B cell (primary cell): ENCODE data around the gene CDH12. TPM values are rescaled to one million over a fixed set of nuclear protein-coding genes. Genes with fewer than 3 reads are reported as not detected.

ENCODE experiments used
- ATAC-seq: fragments of 200-7000 bp; cut with Tn5 transposase; one replicate; pipeline ENCODE4 v1.10.0; 2021; ENCODE audit warnings: low read depth, mild to moderate bottlenecking, moderate number of reproducible peaks, moderate library complexity
- CTCF ChIA-PET: fragments of 350-600 bp; sonication (Branson Sonifier 250); formaldehyde crosslinking; loops from one replicate; lab custom pipeline; 2021; ENCODE audit warnings: antibody characterized with exemption, inconsistent platforms; lab: Charles Lee
- POLR2A ChIA-PET: fragments of 350-600 bp; sonication (Branson Sonifier 250); formaldehyde crosslinking; loops from one replicate; lab custom pipeline; 2021; ENCODE audit warnings: antibody characterized with exemption; lab: Charles Lee
- DNase-seq: peaks from one replicate; pipeline ENCODE4 v3.0.0; 2013
- H2AFZ ChIP-seq: 2 replicates; pipeline ENCODE4 v1.6.1; 2012; ENCODE audit warnings: mild to moderate bottlenecking, low read depth, low read length; ENCODE audit not compliant: insufficient read depth, poor library complexity, severe bottlenecking
- H3K27ac ChIP-seq, 2 donors: 1 replicate in 1 of 2; 2 replicates in 1 of 2; pipeline ENCODE4 v1.5.1; 2012 to 2013; ENCODE audit warnings: low read length in 2 of 2, mild to moderate bottlenecking in 2 of 2, moderate library complexity in 1 of 2
- H3K27me3 ChIP-seq, 4 experiments: fragments of 200-600 bp in 1 of 4; sonication (generic) in 1 of 4; replicated peaks in 1 of 4; 1 replicate in 2 of 4; 2 replicates in 2 of 4; pipeline versions ENCODE4 v1.6.1 to v1.7.0; 2013 to 2016; ENCODE audit warnings: low read length in 3 of 4, mild to moderate bottlenecking in 2 of 4, mixed read lengths in 1 of 4, moderate library complexity in 1 of 4; ENCODE audit not compliant: insufficient read depth in 4 of 4, control insufficient read depth in 3 of 4; ENCODE audit errors: control extremely low read depth in 1 of 4
- H3K36me3 ChIP-seq, 2 experiments: replicated peaks in 1 of 2; 1 replicate in 1 of 2; 2 replicates in 1 of 2; pipeline versions ENCODE4 v1.6.1 to v1.7.1; 2013; ENCODE audit warnings: low read length in 1 of 2; ENCODE audit not compliant: insufficient read depth in 2 of 2, control insufficient read depth in 1 of 2; ENCODE audit errors: control extremely low read depth in 1 of 2, extremely low read depth in 1 of 2
- H3K4me1 ChIP-seq, 2 donors: fragments of 200-600 bp in 1 of 2; sonication (generic) in 1 of 2; 1 replicate in 1 of 2; 2 replicates in 1 of 2; pipeline versions ENCODE4 v1.5.1 to v1.6.1; 2013 to 2017; ENCODE audit warnings: low read length in 2 of 2; ENCODE audit not compliant: control insufficient read depth in 2 of 2, insufficient read depth in 2 of 2
- H3K4me2 ChIP-seq: replicated peaks from 2 replicates; pipeline ENCODE3; 2012; ENCODE audit warnings: mild to moderate bottlenecking, low read depth, low read length; ENCODE audit not compliant: poor library complexity, severe bottlenecking
- H3K4me3 ChIP-seq, 5 experiments: fragments of 200-600 bp in 1 of 5; sonication (generic) in 1 of 5; 1 replicate in 3 of 5; 2 replicates in 2 of 5; pipeline versions ENCODE4 v1.5.1 to v1.7.0; 2011 to 2016; ENCODE audit warnings: low read length in 4 of 5, mild to moderate bottlenecking in 4 of 5, low read depth in 2 of 5, control low read depth in 1 of 5, moderate library complexity in 1 of 5; ENCODE audit not compliant: insufficient read depth in 1 of 5; ENCODE audit errors: control extremely low read depth in 1 of 5, extremely low read depth in 1 of 5
- H3K79me2 ChIP-seq: fragments of 200-600 bp; sonication (generic); one replicate; pipeline ENCODE4 v1.6.0; 2016; ENCODE audit warnings: low read length; ENCODE audit not compliant: control insufficient read depth, insufficient read depth
- H3K9ac ChIP-seq: fragments of 200-600 bp; sonication (generic); 2 replicates; pipeline ENCODE4 v1.6.1; 2017; ENCODE audit warnings: mild to moderate bottlenecking, low read length, moderate library complexity
- H3K9me3 ChIP-seq, 3 donors: one replicate each; pipeline versions ENCODE4 v1.6.1 to v1.7.1; 2013; ENCODE audit warnings: low read length in 2 of 3; ENCODE audit not compliant: control insufficient read depth in 2 of 3, insufficient read depth in 1 of 3; ENCODE audit errors: control extremely low read depth in 1 of 3
- H4K20me1 ChIP-seq: 2 replicates; pipeline ENCODE4 v1.6.0; 2012; ENCODE audit warnings: mild to moderate bottlenecking, low read length; ENCODE audit not compliant: insufficient read depth, control insufficient read depth, poor library complexity, severe bottlenecking
- H3K27ac Mint-ChIP-seq: one replicate; pipeline ENCODE4 v1.8.0; 2021; ENCODE audit warnings: mixed read lengths
- H3K27me3 Mint-ChIP-seq: one replicate; pipeline ENCODE4 v1.8.0; 2021; ENCODE audit warnings: mixed read lengths
- H3K4me1 Mint-ChIP-seq: one replicate; pipeline ENCODE4 v1.8.0; 2021; ENCODE audit warnings: mixed read lengths
- H3K4me3 Mint-ChIP-seq: one replicate; pipeline ENCODE4 v1.8.0; 2021; ENCODE audit warnings: mixed read lengths
- H3K9me3 Mint-ChIP-seq: one replicate; pipeline ENCODE4 v1.8.0; 2022; ENCODE audit warnings: mixed read lengths; ENCODE audit not compliant: insufficient read depth
- EZH2 ChIP-seq: IDR thresholded peaks from 2 replicates; pipeline ENCODE4 v1.6.1; 2012; ENCODE audit warnings: borderline replicate concordance, low read depth, mild to moderate bottlenecking, moderate library complexity, low read length; ENCODE audit not compliant: insufficient read depth, poor library complexity, severe bottlenecking
- WGBS: methylation state at CpG from one replicate; pipeline ENCODE4 v1.1.5; 2013; ENCODE audit warnings: missing lambda C conversion rate; ENCODE audit not compliant: insufficient coverage; 5-methylcytosine and 5-hydroxymethylcytosine counted together
- intact Hi-C: fragments of 100-400 bp; cut with micrococcal nuclease; formaldehyde crosslinking; loops from one replicate; pipeline ENCODE4 v1.10.0; 2022
- polyA plus RNA-seq: library from polyadenylated mRNA; depleted of rRNA; stranded (reverse); fragments of >200 nt; gene quantifications from 2 replicates; pipeline ENCODE4 v1.2.3, GENCODE V29; 2012
- total RNA-seq, 2 donors: library from RNA; stranded (reverse); fragments of 120-200 nt in 1 of 2; gene quantifications; 1 replicate in 1 of 2; 2 replicates in 1 of 2; pipeline versions ENCODE4 v1.2.3 to v1.2.4, GENCODE V29; 2013 to 2022
- TF ChIP-seq, protein P1 (sequence below): fragments of 200-600 bp; IDR thresholded peaks from one replicate; pipeline ENCODE4 v1.8.0; 2022; ENCODE audit warnings: antibody characterized with exemption, mild to moderate bottlenecking

The CDH12 gene
- total and polyA plus RNA-seq, 2 donors (not counting 1 experiment from before 2014, with no cell fraction given), result not detected

DNA sequence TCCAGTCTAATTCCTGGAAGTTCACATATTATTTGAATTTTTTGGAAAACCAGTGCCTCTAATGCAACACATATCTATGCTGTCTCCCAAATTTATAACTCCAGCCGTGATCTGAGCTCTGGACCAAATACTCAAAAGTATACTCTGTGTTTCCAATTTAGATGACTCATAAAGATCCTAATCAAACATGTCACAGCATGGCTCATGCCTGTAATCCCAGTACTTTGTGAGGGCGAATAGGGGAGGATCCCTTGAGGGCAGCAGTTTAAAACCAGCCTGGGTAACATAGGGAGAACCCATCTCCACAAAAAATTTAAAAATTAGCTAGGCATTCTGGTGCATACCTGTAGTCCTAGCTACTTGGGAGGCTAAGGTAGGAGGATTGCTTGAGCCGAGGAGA is 388.0 kb downstream of the CDH12 start:
- ChIA-PET CTCF (no interaction called here), POLR2A (no interaction called here)
- H3K36me3 ChIP-seq, result no peaks in the 10 kb centered on the region
- no peak overlapping the region for H3K27ac ChIP-seq
- H3K9ac ChIP-seq, result no peak overlapping the region
- Mint-ChIP-seq H3K4me1 (no peaks in the 10 kb centered on the region), H3K27ac (no peak overlapping the region), H3K4me3 (no peak overlapping the region), H3K9me3 (peaks cover 6% of the 10 kb centered on the region), H3K27me3 (no peaks in the 10 kb centered on the region)
- H3K4me3 ChIP-seq, result no peak overlapping the region
- H2AFZ ChIP-seq, result no peak overlapping the region
- no peak overlapping the region for H3K4me2 ChIP-seq
- 100% methylated on average over 1 of the region's 3 CpGs for WGBS
- H3K9me3 ChIP-seq, result no peaks in the 10 kb centered on the region
- no peaks in the 10 kb centered on the region for H3K79me2 ChIP-seq
- no peaks in the 10 kb centered on the region for H3K27me3 ChIP-seq
- DNase-seq (no peak), ATAC-seq (no peak)
- H4K20me1 ChIP-seq, result no peaks in the 10 kb centered on the region
- TF ChIP-seq, protein P1, sequence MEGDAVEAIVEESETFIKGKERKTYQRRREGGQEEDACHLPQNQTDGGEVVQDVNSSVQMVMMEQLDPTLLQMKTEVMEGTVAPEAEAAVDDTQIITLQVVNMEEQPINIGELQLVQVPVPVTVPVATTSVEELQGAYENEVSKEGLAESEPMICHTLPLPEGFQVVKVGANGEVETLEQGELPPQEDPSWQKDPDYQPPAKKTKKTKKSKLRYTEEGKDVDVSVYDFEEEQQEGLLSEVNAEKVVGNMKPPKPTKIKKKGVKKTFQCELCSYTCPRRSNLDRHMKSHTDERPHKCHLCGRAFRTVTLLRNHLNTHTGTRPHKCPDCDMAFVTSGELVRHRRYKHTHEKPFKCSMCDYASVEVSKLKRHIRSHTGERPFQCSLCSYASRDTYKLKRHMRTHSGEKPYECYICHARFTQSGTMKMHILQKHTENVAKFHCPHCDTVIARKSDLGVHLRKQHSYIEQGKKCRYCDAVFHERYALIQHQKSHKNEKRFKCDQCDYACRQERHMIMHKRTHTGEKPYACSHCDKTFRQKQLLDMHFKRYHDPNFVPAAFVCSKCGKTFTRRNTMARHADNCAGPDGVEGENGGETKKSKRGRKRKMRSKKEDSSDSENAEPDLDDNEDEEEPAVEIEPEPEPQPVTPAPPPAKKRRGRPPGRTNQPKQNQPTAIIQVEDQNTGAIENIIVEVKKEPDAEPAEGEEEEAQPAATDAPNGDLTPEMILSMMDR, result no peak
- no peak for TF ChIP-seq EZH2
- intact Hi-C loops, result no loop called here
- no peaks in the 10 kb centered on the region for H3K4me1 ChIP-seq

DNA sequence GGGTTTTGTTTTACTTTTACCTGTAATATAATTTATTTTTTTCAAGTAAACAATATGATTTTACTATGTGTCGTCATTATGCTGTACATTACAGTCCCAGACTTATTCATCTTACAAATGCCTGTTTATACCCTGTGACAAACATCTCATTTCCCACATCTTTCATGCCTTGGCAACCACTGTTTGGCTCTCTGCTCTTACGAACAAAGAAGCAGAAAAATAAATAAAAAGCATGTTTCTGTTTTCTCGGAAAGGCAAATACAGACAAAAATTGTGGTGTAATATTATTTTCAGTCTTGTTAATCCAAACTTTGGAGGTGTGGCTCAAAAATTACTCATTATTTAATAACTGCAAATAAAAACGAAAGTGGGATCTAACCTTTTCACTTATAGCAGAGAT is 393.0 kb downstream of the CDH12 start:
- no peak overlapping the region for H3K27ac Mint-ChIP-seq
- no peaks in the 10 kb centered on the region for H3K27me3 Mint-ChIP-seq
- no peak overlapping the region for H3K4me2 ChIP-seq
- no peak overlapping the region for H3K27ac ChIP-seq
- peaks cover 3% of the 10 kb centered on the region for H3K9me3 Mint-ChIP-seq
- POLR2A ChIA-PET, result no interaction called here
- H3K4me1 Mint-ChIP-seq, result no peaks in the 10 kb centered on the region
- intact Hi-C loops, result no loop called here
- DNase-seq (no peak), ATAC-seq (no peak)
- no peaks in the 10 kb centered on the region for H4K20me1 ChIP-seq
- H3K9ac ChIP-seq, result no peak overlapping the region
- no peaks in the 10 kb centered on the region for H3K79me2 ChIP-seq
- H3K36me3 ChIP-seq, result no peaks in the 10 kb centered on the region
- no peaks in the 10 kb centered on the region for H3K27me3 ChIP-seq
- H3K4me3 ChIP-seq, result no peak overlapping the region
- no CpG with 5 or more reads among the region's 4 CpGs for WGBS
- CTCF ChIA-PET, result no interaction called here
- H2AFZ ChIP-seq, result no peak overlapping the region
- H3K9me3 ChIP-seq, result peaks cover 0 to 3% (median 0%) of the 10 kb centered on the region in 3 donors
- no peak overlapping the region for H3K4me3 Mint-ChIP-seq
- TF ChIP-seq, protein P1, result no peak
- no peak for TF ChIP-seq EZH2
- no peaks in the 10 kb centered on the region for H3K4me1 ChIP-seq
